WTC11 (cell line): ENCODE results near the gene HOXC11. TPM values are rescaled to one million over a fixed set of nuclear protein-coding genes. Genes with fewer than 3 reads are reported as not detected.

ENCODE experiments used
- ATAC-seq: fragments of 200-7000 bp; cut with Tn5 transposase; 2 replicates; pipeline ENCODE4 v1.10.0; 2021; ENCODE audit warnings: mild to moderate bottlenecking, moderate library complexity
- CTCF ChIA-PET: fragments of 300-600 bp; sonication (Branson Sonifier 250); formaldehyde crosslinking; loops from one replicate; lab custom pipeline; 2021; ENCODE audit warnings: antibody characterized with exemption; lab: Charles Lee
- POLR2A ChIA-PET: fragments of 350-600 bp; sonication (Branson Sonifier 250); formaldehyde crosslinking; loops from one replicate; lab custom pipeline; 2021; ENCODE audit warnings: antibody characterized with exemption; lab: Charles Lee
- DNase-seq: peaks from one replicate; pipeline ENCODE4 v3.0.0; 2021; ENCODE audit warnings: low spot score
- H3K27ac Mint-ChIP-seq: 2 replicates; pipeline ENCODE4 v1.8.0; 2021; ENCODE audit warnings: mixed read lengths
- H3K27me3 Mint-ChIP-seq: 2 replicates; pipeline ENCODE4 v1.8.0; 2021; ENCODE audit warnings: low read depth, mild to moderate bottlenecking, moderate library complexity, mixed read lengths
- H3K36me3 Mint-ChIP-seq: 2 replicates; pipeline ENCODE4 v1.8.0; 2021; ENCODE audit warnings: mixed read lengths
- H3K4me1 Mint-ChIP-seq: 2 replicates; pipeline ENCODE4 v1.8.0; 2022; ENCODE audit warnings: mixed read lengths
- H3K4me3 Mint-ChIP-seq: 2 replicates; pipeline ENCODE4 v1.8.0; 2021; ENCODE audit warnings: mild to moderate bottlenecking, moderate library complexity, mixed read lengths
- H3K9me3 Mint-ChIP-seq: 2 replicates; pipeline ENCODE4 v1.8.0; 2021; ENCODE audit warnings: mixed read lengths
- GTF2I ChIP-seq: fragments of 250-450 bp; sonication (Bioruptor Pico); conservative IDR thresholded peaks from 2 replicates; pipeline ENCODE4 v1.4.0; 2021; ENCODE audit warnings: mild to moderate bottlenecking
- MXD4 ChIP-seq: fragments of 250-450 bp; sonication (Bioruptor Pico); IDR thresholded peaks from 2 replicates; pipeline ENCODE4 v1.8.0; 2021; ENCODE audit warnings: mild to moderate bottlenecking, moderate library complexity, borderline replicate concordance
- NFATC4 ChIP-seq: fragments of 250-450 bp; sonication (Bioruptor Pico); IDR thresholded peaks from 2 replicates; pipeline ENCODE4 v1.9.0; 2021; ENCODE audit warnings: mild to moderate bottlenecking
- NR2C2 ChIP-seq: sonication (generic); formaldehyde crosslinking; IDR thresholded peaks from 2 replicates; pipeline ENCODE4 v1.8.0; 2022; ENCODE audit warnings: mild to moderate bottlenecking, missing genetic modification reagents
- OVOL2 ChIP-seq: fragments of 250-450 bp; sonication (Bioruptor Pico); IDR thresholded peaks from 2 replicates; pipeline ENCODE4 v1.9.0; 2021; ENCODE audit warnings: mild to moderate bottlenecking, borderline replicate concordance
- SP1 ChIP-seq: sonication (generic); formaldehyde crosslinking; conservative IDR thresholded peaks from 2 replicates; pipeline ENCODE4 v1.8.1; 2022; ENCODE audit warnings: missing genetic modification reagents
- total RNA-seq: library from RNA; stranded (reverse); gene quantifications from 3 replicates; pipeline ENCODE4 v1.2.3, GENCODE V29; 2021
- TF ChIP-seq, protein P1 (sequence below): fragments of 200-600 bp; IDR thresholded peaks from 2 replicates; pipeline ENCODE4 v1.8.0; 2022; ENCODE audit warnings: antibody characterized with exemption
- TF ChIP-seq, protein P2 (sequence below): sonication (generic); formaldehyde crosslinking; IDR thresholded peaks from 2 replicates; pipeline ENCODE4 v1.8.0; 2022; ENCODE audit warnings: mild to moderate bottlenecking, missing genetic modification reagents
- TF ChIP-seq, protein P3 (sequence below): sonication (generic); formaldehyde crosslinking; IDR thresholded peaks from 2 replicates; pipeline ENCODE4 v1.8.0; 2023; ENCODE audit warnings: mild to moderate bottlenecking, missing genetic modification reagents
- TF ChIP-seq, protein P4 (sequence below): sonication (generic); formaldehyde crosslinking; IDR thresholded peaks from 2 replicates; pipeline ENCODE4 v1.8.1; 2023; ENCODE audit warnings: mild to moderate bottlenecking, missing genetic modification reagents
- TF ChIP-seq, protein P5 (sequence below): sonication (generic); formaldehyde crosslinking; IDR thresholded peaks from 2 replicates; pipeline ENCODE4 v1.8.1; 2023; ENCODE audit warnings: mild to moderate bottlenecking, missing genetic modification reagents
- TF ChIP-seq, protein P6 (sequence below): sonication (generic); formaldehyde crosslinking; IDR thresholded peaks from 2 replicates; pipeline ENCODE4 v1.8.1; 2022; ENCODE audit warnings: mild to moderate bottlenecking, moderate library complexity, missing genetic modification reagents

The HOXC11 gene
- total RNA-seq, 1 experiment from 2014 or later: not detected

DNA sequence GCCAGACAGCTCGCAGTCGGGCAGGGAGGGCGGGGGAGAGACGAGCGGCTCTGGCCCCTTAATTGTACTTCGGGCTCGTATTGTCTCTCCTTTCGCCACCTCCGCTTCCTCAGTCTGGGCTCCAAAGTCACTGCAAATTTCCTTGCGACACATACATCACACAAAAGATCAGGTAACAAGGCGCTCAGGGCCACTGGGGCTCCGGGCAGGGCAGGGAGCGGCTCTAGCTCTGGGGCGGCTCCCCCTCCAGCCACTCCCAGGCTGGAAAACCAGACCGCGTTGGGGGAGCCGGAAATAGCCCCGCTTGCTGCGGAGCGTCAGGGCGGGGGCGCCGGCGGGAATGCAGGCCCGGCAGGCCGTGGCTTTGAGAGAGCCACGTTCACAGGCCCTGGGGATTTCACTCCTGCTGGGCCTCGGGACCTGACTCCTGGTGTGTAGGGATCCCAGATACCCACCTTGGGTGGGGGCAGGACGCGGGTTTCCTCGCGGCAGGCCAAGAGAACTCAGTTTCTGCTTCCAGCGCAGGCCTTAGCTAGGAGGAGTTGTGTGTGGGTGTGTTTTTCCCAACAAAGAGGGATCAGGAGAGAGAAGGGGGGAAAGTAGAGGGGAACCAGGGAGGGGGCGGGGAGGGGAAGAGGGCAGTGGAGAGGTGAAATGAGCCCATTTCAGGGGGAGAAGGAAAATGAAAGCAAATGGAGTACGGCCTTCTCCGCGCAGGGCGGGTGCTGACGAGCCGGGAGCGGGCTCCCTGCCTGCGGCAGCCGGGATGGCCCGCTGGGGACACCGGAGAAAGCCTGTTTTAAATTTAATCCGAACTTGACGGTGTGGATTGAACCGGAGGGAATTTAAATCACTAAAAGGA lies 22.7 kb downstream of the HOXC11 start:
- Mint-ChIP-seq H3K9me3 (no peaks in the 10 kb centered on the region), H3K36me3 (no peaks in the 10 kb centered on the region), H3K27me3 (peaks cover 100% of the 10 kb centered on the region), H3K4me1 (peaks cover 36% of the 10 kb centered on the region), H3K4me3 (peak overlapping the region; percentile 56), H3K27ac (no peak overlapping the region)
- ChIA-PET CTCF (interaction anchor here (0.6 to 2.1 kb wide), 11 partner anchors 10 to 249 kb away, joined by 3 to 10 read pairs (median 6); partner anchors contain the start of genes HOXC10 and HOXC5), POLR2A (no interaction called here)
- peak; percentile 76 for DNase-seq
- ATAC-seq: peak; percentile 49
- TF ChIP-seq, protein P1, sequence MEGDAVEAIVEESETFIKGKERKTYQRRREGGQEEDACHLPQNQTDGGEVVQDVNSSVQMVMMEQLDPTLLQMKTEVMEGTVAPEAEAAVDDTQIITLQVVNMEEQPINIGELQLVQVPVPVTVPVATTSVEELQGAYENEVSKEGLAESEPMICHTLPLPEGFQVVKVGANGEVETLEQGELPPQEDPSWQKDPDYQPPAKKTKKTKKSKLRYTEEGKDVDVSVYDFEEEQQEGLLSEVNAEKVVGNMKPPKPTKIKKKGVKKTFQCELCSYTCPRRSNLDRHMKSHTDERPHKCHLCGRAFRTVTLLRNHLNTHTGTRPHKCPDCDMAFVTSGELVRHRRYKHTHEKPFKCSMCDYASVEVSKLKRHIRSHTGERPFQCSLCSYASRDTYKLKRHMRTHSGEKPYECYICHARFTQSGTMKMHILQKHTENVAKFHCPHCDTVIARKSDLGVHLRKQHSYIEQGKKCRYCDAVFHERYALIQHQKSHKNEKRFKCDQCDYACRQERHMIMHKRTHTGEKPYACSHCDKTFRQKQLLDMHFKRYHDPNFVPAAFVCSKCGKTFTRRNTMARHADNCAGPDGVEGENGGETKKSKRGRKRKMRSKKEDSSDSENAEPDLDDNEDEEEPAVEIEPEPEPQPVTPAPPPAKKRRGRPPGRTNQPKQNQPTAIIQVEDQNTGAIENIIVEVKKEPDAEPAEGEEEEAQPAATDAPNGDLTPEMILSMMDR: no peak
- TF ChIP-seq MXD4 (CRISPR knock-in tag) (no peak), SP1 (0 out of 2 replicates have a peak, but pooled peaks have one; percentile 20)
- TF ChIP-seq, protein P2, sequence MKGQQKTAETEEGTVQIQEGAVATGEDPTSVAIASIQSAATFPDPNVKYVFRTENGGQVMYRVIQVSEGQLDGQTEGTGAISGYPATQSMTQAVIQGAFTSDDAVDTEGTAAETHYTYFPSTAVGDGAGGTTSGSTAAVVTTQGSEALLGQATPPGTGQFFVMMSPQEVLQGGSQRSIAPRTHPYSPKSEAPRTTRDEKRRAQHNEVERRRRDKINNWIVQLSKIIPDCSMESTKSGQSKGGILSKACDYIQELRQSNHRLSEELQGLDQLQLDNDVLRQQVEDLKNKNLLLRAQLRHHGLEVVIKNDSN (CRISPR knock-in tag): no peak

DNA sequence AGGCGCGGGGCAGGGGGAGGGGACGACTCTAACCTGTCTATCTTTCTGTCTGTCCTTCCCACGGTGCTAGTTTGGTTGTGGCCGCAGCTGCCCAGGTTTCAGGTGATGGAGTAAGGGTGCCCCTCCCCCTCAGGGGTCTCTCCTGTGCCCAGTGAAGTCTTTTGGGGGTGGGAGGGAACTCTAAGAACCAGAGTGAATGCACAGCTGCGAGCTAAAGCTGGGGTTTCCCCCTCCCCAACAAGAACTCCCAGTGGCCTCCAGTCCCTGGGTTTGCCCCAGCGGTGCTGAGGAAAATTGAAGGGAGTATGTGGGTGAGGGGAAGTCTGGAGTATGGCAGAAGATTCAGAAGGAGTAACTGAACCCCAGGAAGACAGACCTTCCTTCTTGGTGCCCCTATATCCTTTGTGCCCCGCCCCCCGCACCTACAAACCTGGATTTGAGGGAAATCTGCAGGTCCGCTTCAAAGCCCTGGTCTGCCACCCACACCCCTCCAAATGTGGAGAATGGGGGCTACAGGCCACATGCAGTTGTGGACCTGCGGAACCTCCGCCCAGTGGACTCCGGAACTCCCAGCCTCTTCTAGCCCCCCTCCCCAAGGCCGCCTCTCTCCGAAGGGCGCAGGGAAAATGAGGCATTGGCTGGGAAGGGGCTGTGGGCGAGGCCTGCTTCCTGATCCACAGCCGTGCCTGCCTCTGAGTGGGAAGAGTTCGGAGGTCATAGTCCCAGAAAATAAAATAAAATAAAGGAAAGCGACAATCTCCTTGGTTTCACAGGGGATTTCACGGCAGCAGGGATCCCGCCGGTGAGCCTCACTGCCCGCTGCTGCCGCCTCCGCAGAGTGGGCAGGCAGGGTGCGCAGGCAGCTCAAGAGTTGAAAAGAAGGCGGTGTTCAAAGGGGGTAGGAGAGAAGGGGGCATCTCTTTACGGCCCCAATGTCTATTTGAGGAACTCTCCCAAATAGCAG lies 23.6 kb downstream of the HOXC11 start:
- Mint-ChIP-seq H3K4me1 (peaks cover 33% of the 10 kb centered on the region), H3K27ac (no peak overlapping the region), H3K9me3 (no peaks in the 10 kb centered on the region), H3K4me3 (peak overlapping the region; percentile 56), H3K36me3 (no peaks in the 10 kb centered on the region), H3K27me3 (peaks cover 100% of the 10 kb centered on the region)
- ChIA-PET POLR2A (no interaction called here), CTCF (interaction anchor here (0.9 to 2.5 kb wide), 12 partner anchors 9 to 294 kb away, joined by 3 to 14 read pairs (median 5); partner anchors contain the start of genes HOXC10 and HOXC8)
- no peak for DNase-seq
- no peak for TF ChIP-seq NFATC4 (CRISPR knock-in tag)
- TF ChIP-seq OVOL2: no peak
- TF ChIP-seq NR2C2 (CRISPR knock-in tag): no peak
- TF ChIP-seq, protein P3, sequence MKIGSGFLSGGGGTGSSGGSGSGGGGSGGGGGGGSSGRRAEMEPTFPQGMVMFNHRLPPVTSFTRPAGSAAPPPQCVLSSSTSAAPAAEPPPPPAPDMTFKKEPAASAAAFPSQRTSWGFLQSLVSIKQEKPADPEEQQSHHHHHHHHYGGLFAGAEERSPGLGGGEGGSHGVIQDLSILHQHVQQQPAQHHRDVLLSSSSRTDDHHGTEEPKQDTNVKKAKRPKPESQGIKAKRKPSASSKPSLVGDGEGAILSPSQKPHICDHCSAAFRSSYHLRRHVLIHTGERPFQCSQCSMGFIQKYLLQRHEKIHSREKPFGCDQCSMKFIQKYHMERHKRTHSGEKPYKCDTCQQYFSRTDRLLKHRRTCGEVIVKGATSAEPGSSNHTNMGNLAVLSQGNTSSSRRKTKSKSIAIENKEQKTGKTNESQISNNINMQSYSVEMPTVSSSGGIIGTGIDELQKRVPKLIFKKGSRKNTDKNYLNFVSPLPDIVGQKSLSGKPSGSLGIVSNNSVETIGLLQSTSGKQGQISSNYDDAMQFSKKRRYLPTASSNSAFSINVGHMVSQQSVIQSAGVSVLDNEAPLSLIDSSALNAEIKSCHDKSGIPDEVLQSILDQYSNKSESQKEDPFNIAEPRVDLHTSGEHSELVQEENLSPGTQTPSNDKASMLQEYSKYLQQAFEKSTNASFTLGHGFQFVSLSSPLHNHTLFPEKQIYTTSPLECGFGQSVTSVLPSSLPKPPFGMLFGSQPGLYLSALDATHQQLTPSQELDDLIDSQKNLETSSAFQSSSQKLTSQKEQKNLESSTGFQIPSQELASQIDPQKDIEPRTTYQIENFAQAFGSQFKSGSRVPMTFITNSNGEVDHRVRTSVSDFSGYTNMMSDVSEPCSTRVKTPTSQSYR: no peak
- TF ChIP-seq, protein P4, sequence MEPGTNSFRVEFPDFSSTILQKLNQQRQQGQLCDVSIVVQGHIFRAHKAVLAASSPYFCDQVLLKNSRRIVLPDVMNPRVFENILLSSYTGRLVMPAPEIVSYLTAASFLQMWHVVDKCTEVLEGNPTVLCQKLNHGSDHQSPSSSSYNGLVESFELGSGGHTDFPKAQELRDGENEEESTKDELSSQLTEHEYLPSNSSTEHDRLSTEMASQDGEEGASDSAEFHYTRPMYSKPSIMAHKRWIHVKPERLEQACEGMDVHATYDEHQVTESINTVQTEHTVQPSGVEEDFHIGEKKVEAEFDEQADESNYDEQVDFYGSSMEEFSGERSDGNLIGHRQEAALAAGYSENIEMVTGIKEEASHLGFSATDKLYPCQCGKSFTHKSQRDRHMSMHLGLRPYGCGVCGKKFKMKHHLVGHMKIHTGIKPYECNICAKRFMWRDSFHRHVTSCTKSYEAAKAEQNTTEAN (CRISPR knock-in tag): no peak
- TF ChIP-seq GTF2I: no peak
- TF ChIP-seq, protein P5, sequence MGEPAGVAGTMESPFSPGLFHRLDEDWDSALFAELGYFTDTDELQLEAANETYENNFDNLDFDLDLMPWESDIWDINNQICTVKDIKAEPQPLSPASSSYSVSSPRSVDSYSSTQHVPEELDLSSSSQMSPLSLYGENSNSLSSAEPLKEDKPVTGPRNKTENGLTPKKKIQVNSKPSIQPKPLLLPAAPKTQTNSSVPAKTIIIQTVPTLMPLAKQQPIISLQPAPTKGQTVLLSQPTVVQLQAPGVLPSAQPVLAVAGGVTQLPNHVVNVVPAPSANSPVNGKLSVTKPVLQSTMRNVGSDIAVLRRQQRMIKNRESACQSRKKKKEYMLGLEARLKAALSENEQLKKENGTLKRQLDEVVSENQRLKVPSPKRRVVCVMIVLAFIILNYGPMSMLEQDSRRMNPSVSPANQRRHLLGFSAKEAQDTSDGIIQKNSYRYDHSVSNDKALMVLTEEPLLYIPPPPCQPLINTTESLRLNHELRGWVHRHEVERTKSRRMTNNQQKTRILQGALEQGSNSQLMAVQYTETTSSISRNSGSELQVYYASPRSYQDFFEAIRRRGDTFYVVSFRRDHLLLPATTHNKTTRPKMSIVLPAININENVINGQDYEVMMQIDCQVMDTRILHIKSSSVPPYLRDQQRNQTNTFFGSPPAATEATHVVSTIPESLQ (CRISPR knock-in tag): no peak
- TF ChIP-seq, protein P6, sequence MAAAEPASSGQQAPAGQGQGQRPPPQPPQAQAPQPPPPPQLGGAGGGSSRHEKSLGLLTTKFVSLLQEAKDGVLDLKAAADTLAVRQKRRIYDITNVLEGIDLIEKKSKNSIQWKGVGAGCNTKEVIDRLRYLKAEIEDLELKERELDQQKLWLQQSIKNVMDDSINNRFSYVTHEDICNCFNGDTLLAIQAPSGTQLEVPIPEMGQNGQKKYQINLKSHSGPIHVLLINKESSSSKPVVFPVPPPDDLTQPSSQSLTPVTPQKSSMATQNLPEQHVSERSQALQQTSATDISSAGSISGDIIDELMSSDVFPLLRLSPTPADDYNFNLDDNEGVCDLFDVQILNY (CRISPR knock-in tag): no peak
- no peak; the same call in 1 of the 2 replicates for ATAC-seq
